HG03108 (cell line): ENCODE measurements around the gene KLC4.

ENCODE experiments used
- ATAC-seq: cut with Tn5 transposase; IDR thresholded peaks from one replicate; pipeline ENCODE4 v1.9.1; 2021; ENCODE audit warnings: moderate library complexity; ENCODE audit not compliant: unreplicated experiment

KLC4 gene

DNA sequence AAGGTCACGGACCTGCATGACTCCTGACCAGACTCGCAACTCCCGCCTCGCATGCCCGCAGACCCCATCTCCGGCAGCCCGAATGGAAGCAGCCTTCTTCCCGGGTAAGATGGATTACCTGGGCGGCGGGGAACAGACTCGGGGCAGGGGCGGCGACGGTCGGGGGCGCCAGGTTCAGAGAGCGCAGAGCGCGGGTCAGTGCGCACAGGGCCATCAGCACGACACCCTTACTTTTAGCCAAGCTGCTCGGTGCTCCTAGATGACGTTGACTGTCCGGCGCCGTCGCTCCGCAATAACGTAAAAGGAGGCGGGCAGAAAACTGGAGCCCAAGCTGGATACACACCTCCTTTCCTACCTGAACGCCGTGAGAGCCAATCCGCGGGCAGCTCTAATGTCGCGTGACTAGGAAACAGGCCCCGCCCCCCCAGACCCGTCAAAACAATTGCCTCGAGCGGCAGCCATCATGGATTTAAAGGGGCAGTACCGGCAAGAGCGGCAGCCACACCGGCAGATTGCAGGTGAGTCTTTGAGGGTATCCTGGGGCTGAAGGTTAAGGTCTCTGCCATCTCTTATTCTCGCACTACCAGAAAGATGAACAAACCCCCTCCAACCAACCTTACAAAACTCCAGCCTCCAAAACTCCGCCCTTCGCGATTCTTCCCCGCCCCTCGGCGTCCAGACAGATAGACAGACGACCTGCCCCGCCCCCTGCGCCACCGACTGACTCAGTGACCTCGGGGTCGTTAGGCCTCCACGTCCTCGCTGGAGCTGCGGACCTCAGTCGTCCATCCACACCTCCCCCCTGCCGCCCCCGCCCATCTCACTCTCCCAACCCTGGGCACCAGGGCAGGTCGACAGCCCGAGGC, at the start of gene KLC4, which contains the start of gene MRPL2:
TSS of gene KLC4 (plus strand) at position 464 of the 866 bp plus-strand sequence. CDS start 1,705 bp downstream, outside the sequence.
TSS of gene MRPL2 (minus strand) at position 267 of the 866 bp plus-strand sequence. CDS start at position 214, 53 bp downstream.
- ATAC-seq: peak; percentile 79

GRCh38 chr6:43011207-43011606, 48.2 kb upstream of the KLC4 start:
- no peak for ATAC-seq

DNA sequence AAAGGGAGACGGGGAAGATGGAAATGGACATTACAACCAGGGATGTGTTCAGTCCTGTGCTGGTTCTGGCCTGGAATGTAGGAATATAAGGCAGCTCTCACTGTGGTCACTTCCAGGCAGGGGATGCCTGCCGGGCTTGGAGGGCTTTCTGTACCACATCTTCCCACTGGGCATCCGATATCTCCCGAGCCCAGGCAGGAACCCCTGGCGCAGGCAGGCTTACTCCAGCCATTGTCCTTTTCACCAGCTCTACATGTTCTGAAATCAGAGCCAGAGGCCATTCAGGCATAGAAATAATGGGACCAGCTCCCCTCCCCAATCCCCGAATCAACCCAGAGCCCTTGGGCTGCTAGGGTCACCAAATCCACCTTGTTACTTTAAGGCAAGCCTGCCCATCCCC, 47.1 kb upstream of the KLC4 start:
- no peak for ATAC-seq

DNA sequence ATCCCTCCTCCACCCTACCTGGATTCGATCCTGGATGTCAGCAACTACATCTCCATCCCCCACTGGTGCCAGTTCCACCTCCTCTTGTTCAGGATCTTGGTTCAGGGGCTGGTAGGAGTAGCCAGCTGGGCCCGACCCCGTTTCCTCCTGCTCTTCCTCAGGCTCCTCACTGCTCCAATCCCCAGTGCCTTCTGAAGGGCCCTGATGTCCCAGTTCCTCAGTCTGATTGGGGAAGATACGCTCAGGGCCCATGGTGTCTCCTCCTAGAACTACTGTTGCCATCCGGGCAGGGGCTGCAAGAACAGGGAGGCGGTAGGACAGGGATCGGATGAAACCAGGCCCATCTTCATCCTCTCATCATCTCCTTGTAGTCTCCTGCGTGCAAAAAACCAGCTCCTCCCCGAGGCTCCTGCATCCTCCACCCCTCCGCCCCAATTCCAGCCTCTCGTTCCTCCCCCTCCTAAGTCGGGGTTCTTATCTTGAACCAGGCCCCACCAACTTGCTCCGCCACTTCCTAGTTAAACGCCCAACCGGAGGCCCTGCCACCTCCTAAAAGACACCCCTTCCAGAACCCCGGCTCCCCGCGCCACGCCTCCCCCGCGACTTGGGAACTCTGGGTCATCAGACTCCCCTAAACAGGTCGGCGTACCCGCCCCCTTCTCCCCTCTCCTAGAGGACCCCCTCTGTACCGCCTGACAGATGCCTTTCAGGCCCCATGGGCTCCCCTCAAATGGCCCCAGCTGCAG, 46.2 kb upstream of the KLC4 start:
- peak; percentile 3 for ATAC-seq

GRCh38 chr6:43013843-43014433, 45.5 kb upstream of the KLC4 start, which contains the start of the genes KLHDC3 and MEA1:
TSS of gene KLHDC3 (plus strand) at chr6:43014249. CDS start at chr6:43017193, 2,944 bp downstream.
TSS of gene MEA1 (minus strand) at chr6:43013946. CDS start at chr6:43013813, 133 bp downstream.
- ATAC-seq: peak; percentile 94

- no peak for ATAC-seq
Measured at GRCh38 chr6:43014434-43014909, 45.0 kb upstream of the KLC4 start.

DNA sequence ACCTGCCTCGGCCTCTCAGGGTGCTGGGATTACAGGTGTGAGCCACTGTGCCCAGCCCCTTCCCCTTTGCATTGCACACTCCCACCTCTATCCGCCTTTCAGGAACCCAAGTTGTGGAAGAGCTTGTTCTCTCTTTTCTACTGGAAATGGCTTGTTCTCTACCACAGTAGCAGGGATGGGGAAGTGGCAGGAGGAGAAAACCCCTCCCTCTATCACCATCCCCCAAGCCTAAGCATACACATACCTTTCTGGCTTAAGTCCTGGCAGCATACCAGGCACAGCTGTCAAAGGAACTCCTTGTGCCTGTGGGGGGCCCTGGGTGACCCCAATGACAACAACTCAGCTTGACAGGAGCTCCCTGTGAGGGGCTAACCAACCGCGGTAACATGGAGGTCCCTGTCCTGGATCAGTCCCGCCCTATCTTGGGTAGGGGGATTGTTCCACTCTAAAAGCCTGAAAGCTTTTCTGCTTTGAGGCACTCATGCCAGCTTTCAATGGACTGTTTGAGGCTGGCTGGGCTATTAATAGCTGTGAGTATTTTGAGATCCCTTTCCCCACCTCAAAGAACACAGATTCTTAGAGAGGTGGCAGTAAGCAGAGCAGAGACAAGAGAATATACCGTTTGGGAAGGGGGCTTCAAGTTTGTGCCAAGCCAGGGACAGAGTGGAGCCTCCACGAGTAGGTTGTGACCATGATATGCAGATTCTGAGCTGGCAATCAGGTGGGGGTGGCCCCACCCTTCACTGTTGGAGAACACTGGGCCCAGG, 43.1 kb upstream of the KLC4 start:
- no peak for ATAC-seq

- no peak for ATAC-seq
Measured at GRCh38 chr6:43016943-43017334, 42.5 kb upstream of the KLC4 start.

DNA sequence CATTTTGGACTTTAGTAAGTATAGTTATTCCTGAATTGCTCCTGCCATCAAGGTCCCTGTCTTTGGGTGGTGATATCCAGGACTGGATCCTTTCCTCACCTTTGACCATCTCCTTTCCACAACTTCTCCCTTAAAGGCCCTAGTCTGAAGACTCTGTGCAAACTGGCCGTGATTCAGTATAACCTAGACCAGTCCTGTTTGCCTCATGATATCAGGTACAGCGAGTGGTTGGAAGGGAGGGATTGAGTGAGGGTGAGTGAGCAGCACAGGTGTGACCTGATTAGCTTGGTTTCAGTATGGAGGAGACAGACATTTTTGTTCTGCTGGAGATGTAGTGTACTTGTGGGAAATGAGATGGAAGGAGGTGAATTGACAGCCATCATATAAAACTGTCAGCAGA, 40.3 kb upstream of the KLC4 start:
- no peak for ATAC-seq

GRCh38 chr6:43020052-43020705, 39.3 kb upstream of the KLC4 start:
- ATAC-seq: no peak

GRCh38 chr6:43020847-43021246, 38.6 kb upstream of the KLC4 start:
- no peak for ATAC-seq

- ATAC-seq: peak; percentile 67
Measured at GRCh38 chr6:43021270-43022047, 38.0 kb upstream of the KLC4 start, which contains the start of gene RRP36. TSS of gene RRP36 (plus strand) at chr6:43021623. CDS start at chr6:43021655, 32 bp downstream.

DNA sequence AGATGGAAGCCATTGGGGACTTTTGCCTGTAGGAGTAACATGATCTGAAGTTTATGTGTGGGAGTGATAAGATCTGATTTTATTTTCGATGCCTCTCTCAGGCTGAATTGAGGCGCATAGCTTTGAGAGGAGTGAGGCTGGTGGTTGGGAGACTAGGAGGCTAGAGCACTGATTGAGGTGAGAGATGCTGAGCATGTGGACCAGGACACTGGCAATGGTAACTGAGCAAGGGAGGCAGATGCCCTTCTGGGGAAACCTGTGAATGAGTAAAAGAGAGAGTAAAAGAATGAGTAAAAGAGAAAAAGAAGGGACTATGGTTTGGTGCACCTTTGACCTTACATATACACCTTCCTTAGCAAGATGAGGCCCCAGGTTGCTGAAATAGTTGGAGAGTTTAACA, 35.0 kb upstream of the KLC4 start:
- no peak for ATAC-seq

DNA sequence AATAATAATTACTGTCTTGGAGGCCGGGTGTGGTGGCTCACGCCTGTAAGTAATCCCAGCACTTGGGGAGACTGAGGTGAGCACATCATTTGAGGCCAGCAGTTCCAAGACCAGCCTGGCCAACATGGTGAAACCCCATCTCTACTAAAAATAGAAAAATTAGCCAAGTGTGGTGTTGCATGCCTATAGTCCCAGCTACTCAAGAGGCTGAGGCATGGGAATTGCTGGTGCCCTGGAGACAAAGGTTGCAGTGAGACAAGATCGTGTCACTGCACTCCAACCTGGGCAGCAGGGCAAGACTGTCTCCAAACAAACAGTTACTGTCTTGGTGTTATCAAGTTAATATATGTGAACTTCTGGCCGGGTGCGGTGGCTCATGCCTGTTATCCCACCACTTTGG, 33.1 kb upstream of the KLC4 start:
- no peak for ATAC-seq

GRCh38 chr6:43029120-43029519, 30.3 kb upstream of the KLC4 start:
- ATAC-seq: no peak

DNA sequence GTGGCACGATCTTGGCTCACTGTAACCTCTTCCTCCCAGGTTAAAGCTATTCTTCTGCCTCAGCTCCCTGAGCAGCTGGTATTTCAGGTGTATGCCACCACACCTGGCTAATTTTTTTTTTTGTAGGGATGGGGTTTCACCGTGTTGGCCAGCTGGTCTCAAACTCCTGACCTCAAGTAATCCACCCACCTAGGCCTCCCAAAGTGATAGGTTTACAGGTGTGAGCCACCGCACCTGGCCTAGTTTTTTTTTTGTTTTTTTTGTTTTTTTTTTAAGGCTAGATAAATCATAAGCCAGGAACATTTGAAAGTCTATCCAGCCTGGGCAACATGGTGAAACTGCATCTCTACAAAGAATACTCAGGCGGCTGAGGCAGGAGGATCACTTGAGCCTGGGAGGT, 27.1 kb upstream of the KLC4 start:
- no peak for ATAC-seq

- ATAC-seq: no peak
Measured at GRCh38 chr6:43033496-43034189, 25.8 kb upstream of the KLC4 start.

DNA sequence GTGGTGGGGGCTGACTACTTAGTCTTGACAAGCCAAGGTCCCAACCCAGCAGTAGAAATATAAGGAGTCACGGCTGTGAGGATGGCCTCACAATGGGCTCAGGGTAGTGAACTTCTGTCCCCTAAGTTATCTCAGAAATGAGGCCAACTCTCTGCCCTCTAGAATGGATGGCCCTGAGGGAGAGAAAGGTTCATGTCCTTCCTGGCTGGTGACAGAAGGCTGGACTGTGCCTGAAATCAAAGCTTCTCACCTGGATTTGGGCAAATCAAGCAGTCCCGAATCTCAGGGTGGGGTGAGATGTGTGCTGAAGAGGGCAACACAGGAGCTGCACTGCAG, 25.3 kb upstream of the KLC4 start:
- ATAC-seq: no peak
